Left lung (tissue), 10 donors: ENCODE results near the gene PAX2. TPM values are rescaled to one million over a fixed set of nuclear protein-coding genes. Genes with fewer than 3 reads are reported as not detected.

Source experiments
- ATAC-seq: fragments of 200-7000 bp; cut with Tn5 transposase; one replicate; pipeline ENCODE4 v1.9.1; 2020; ENCODE audit warnings: moderate library complexity
- DNase-seq, 4 donors: peaks; one replicate each; pipeline ENCODE4 v3.0.0-alpha.2; 2013 to 2020
- H3K27ac ChIP-seq, 2 donors: fragments of 200-600 bp; sonication (generic) in 1 of 2; one replicate each; pipeline versions ENCODE4 v1.5.0 to v1.8.0; 2020 to 2021
- H3K27me3 ChIP-seq, 2 donors: fragments of 200-600 bp; sonication (generic) in 1 of 2; one replicate each; pipeline versions ENCODE4 v1.5.0 to v1.8.0; 2020 to 2021
- H3K36me3 ChIP-seq, 2 donors: fragments of 200-600 bp; sonication (generic) in 1 of 2; one replicate each; pipeline versions ENCODE4 v1.5.0 to v1.8.0; 2020 to 2021
- H3K4me1 ChIP-seq, 2 donors: fragments of 200-600 bp; one replicate each; pipeline ENCODE4 v1.8.0; 2021
- H3K4me3 ChIP-seq, 2 donors: fragments of 200-600 bp; sonication (generic) in 1 of 2; one replicate each; pipeline versions ENCODE4 v1.5.0 to v1.8.0; 2020 to 2021; ENCODE audit warnings: mild to moderate bottlenecking in 1 of 2
- H3K9me3 ChIP-seq, 2 donors: fragments of 200-600 bp; sonication (generic) in 1 of 2; one replicate each; pipeline versions ENCODE4 v1.5.0 to v1.8.0; 2020 to 2021
- CTCF ChIP-seq, 2 donors: fragments of 200-600 bp; sonication (generic) in 1 of 2; IDR thresholded peaks; one replicate each; pipeline versions ENCODE4 v1.5.0 to v1.8.0; 2021; ENCODE audit warnings: antibody characterized with exemption in 2 of 2
- intact Hi-C, 2 donors: fragments of 100-400 bp; cut with DNase I; formaldehyde crosslinking; loops; one replicate each; pipeline versions ENCODE4 v1.11.2 to v1.14.2; 2022
- polyA plus RNA-seq, 6 donors: library from polyadenylated mRNA; unstranded; fragments of 120-200 nt; gene quantifications; one replicate each; pipeline ENCODE4 v1.2.1, GENCODE V29; 2013; ENCODE audit not compliant: insufficient read length in 6 of 6
- total RNA-seq, 2 donors: library from RNA; stranded (reverse); fragmentation: NEBNext Ultra II Directional; extraction: Animal tissue kit (Norgen Biotek cat#: 25700); gene quantifications; one replicate each; pipeline ENCODE4 v1.2.1, GENCODE V29; 2021
- donor health status: DM: no; HTN: yes; CAD: no.
- donor health status: DM: no; HTN: no; CAD: no.

Gene PAX2
- total and polyA plus RNA-seq, 8 donors: 0.18 to 1.2 (median 0.47) TPM; not detected in 3

- TF ChIP-seq CTCF (IDR thresholded peaks at IDR 0.05): no peak
- Histone ChIP-seq H3K4me1 (peaks cover 21 to 36% of the 10 kb centered on the region in 2 donors), H3K27me3 (peaks cover 56 to 99% of the 10 kb centered on the region in 2 donors), H3K9me3 (no peaks in the 10 kb centered on the region), H3K36me3 (no peaks in the 10 kb centered on the region), H3K27ac (no peak overlapping the region), H3K4me3 (no peak overlapping the region)
- ATAC-seq (no peak), DNase-seq (no peak)
- intact Hi-C loops: no loop called here
Observed at GRCh38 chr10:100830728-100831111, 85.3 kb downstream of the PAX2 start.

- no peaks in the 10 kb centered on the region for H3K9me3 ChIP-seq
- no peak for TF ChIP-seq CTCF (IDR thresholded peaks at IDR 0.05)
- H3K27ac ChIP-seq: no peak overlapping the region
- no peak for ATAC-seq
- DNase-seq: no peak
- H3K4me1 ChIP-seq: peaks cover 21 to 31% of the 10 kb centered on the region in 2 donors
- intact Hi-C loops: no loop called here
- H3K27me3 ChIP-seq: peaks cover 46 to 99% of the 10 kb centered on the region in 2 donors
- no peaks in the 10 kb centered on the region for H3K36me3 ChIP-seq
- no peak overlapping the region for H3K4me3 ChIP-seq
Observed at GRCh38 chr10:100831742-100832141, 86.4 kb downstream of the PAX2 start.

GRCh38 chr10:100835810-100836209 lies 90.4 kb downstream of the PAX2 start:
- no peak overlapping the region for H3K4me3 ChIP-seq
- TF ChIP-seq CTCF (IDR thresholded peaks at IDR 0.05): no peak
- H3K9me3 ChIP-seq: no peaks in the 10 kb centered on the region
- H3K36me3 ChIP-seq: no peaks in the 10 kb centered on the region
- peaks cover 6 to 99% of the 10 kb centered on the region in 2 donors for H3K27me3 ChIP-seq
- ATAC-seq (no peak), DNase-seq (no peak)
- intact Hi-C loops: no loop called here
- no peak overlapping the region for H3K27ac ChIP-seq
- H3K4me1 ChIP-seq: no peaks in the 10 kb centered on the region

- H3K9me3 ChIP-seq: no peaks in the 10 kb centered on the region
- TF ChIP-seq CTCF (IDR thresholded peaks at IDR 0.05): no peak
- DNase-seq (no peak), ATAC-seq (no peak)
- H3K4me3 ChIP-seq: no peak overlapping the region
- no peaks in the 10 kb centered on the region for H3K36me3 ChIP-seq
- intact Hi-C loops: no loop called here
- peaks cover 0 to 93% of the 10 kb centered on the region in 2 donors for H3K27me3 ChIP-seq
- no peak overlapping the region for H3K27ac ChIP-seq
- H3K4me1 ChIP-seq: no peaks in the 10 kb centered on the region
Observed at GRCh38 chr10:100836891-100837290, 91.5 kb downstream of the PAX2 start.

GRCh38 chr10:100837300-100837699 lies 91.9 kb downstream of the PAX2 start:
- H3K4me3 ChIP-seq: no peak overlapping the region
- H3K4me1 ChIP-seq: no peaks in the 10 kb centered on the region
- no peak overlapping the region for H3K27ac ChIP-seq
- TF ChIP-seq CTCF (IDR thresholded peaks at IDR 0.05): no peak
- no peaks in the 10 kb centered on the region for H3K36me3 ChIP-seq
- DNase-seq: no peak
- peaks cover 3 to 91% of the 10 kb centered on the region in 2 donors for H3K27me3 ChIP-seq
- intact Hi-C loops: no loop called here
- no peak for ATAC-seq
- no peaks in the 10 kb centered on the region for H3K9me3 ChIP-seq
